HG03045 (cell line): Measurements from ENCODE around the gene MYOG.

Experiments used
- ATAC-seq: cut with Tn5 transposase; IDR thresholded peaks from one replicate; pipeline ENCODE4 v1.9.1; 2021; ENCODE audit warnings: mild to moderate bottlenecking, moderate library complexity; ENCODE audit not compliant: unreplicated experiment

MYOG gene

GRCh38 chr1:203091199-203091477 lies 5.3 kb upstream of the MYOG start:
- no peak for ATAC-seq

DNA sequence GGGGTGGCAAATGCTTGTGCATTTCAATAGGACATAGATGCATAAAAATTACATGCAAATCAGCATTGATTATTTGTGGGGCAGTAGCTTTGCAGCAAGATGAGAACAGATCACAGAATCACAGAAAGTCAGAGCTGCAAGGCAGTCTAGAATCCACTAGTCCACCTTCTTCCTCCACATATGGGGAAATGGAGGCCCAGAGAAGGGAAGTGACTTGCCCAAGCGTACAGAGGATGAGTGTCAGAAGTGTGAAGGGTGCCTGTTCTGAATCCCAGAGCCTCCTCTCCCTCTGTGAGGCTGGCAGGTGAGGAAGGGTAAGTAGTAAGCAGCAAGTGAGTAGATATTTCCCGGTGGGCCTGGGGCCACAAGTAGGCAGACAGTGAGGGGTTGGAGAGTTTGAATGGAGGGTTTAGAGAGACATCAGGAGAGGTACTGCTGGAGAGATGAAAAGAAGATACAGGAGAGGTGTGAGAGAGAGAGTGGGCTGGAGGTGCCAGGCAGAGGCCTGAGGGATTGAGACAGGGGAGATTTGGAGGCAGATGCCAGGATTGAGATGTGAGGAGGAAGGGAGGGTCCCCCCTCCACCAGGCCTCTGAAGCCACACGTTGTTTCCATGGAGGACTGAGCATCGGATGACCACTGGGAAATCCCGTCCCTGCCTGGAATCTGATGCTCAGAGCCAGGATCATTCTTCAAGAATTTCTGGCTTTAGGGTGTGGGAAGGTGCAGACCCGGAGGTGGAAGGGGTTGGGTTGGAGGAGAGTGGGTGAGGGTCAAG lies 4.8 kb upstream of the MYOG start:
- ATAC-seq, result no peak

- ATAC-seq, result no peak
Observed at GRCh38 chr1:203089651-203090045, 3.8 kb upstream of the MYOG start.

GRCh38 chr1:203089001-203089650 lies 3.3 kb upstream of the MYOG start:
- no peak for ATAC-seq

GRCh38 chr1:203088441-203088840 lies 2.6 kb upstream of the MYOG start:
- no peak for ATAC-seq

- ATAC-seq, result no peak
Observed at GRCh38 chr1:203086992-203087763, 1.4 kb upstream of the MYOG start.

- no peak for ATAC-seq
Observed at GRCh38 chr1:203084588-203085527, 954 bp downstream of the MYOG start.

- no peak for ATAC-seq
Observed at GRCh38 chr1:203083463-203083921, 2.3 kb downstream of the MYOG start.

- ATAC-seq, result no peak
Observed at GRCh38 chr1:203082571-203083462, 3.0 kb downstream of the MYOG start.

- ATAC-seq, result no peak
Observed at GRCh38 chr1:203082231-203082505, 3.6 kb downstream of the MYOG start.

- no peak for ATAC-seq
Observed at GRCh38 chr1:203081465-203082230, 4.2 kb downstream of the MYOG start.

DNA sequence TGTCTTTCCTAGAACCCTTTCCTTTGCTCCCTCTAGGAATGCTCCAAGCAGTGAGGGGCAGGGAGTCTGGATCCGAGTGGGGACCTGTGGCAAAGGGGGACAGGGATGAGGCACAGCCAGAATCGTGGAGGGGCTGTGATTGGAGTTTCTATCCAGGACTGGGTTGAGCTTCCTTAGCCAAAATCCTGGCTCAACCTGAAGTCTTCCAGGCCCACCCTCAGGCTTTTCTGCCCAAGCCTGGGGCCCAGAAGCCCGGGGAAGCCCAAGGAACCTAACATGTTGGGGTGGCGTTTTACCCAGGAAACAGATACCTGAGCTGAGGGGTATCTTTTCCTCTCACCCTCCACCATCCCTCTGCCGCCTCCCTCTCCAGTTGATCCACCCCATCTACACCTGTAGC lies 5.4 kb downstream of the MYOG start:
- no peak for ATAC-seq

DNA sequence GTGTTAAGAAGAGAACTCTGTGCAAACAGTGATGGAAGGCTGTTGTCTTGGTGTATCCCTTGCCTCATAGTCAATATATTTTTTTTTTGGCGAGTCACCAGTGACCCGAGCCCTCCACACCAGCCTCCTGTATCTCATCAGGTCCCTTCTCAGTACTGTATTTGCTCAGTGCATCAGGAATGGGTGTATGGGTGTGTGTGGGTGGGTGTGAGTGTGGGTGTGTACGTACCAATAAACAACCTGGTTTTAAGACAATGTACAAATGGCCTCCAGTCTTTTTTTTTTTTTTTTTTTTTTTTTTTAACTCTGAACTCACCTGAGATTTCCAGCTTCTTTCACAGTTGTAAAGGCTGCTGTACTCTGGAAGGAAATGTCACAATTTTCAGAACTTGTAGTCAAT lies 7.3 kb downstream of the MYOG start:
- ATAC-seq, result no peak

DNA sequence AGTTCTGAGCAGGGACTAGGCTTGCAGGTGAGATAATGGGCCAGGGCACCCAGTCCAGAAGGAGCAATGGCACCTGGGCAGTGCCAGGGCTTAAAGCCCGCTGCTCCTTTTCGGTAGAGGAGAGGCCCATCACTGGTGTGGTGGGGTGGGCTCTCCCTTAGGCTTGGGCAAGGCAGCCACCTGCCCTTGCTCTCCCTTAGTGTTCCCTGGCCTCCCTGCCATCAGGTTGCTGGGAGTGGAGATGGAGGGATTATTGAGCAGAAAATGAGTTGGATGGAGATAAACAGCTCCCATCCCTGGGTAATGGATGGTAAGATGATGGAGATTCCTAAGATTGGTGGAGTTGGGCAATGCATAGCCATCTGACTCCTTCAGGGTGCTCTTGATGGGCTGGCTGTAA lies 7.9 kb downstream of the MYOG start:
- ATAC-seq, result no peak

GRCh38 chr1:203077367-203077766 lies 8.4 kb downstream of the MYOG start:
- ATAC-seq, result no peak

- no peak for ATAC-seq
Observed at GRCh38 chr1:203076031-203076511, 9.7 kb downstream of the MYOG start.

DNA sequence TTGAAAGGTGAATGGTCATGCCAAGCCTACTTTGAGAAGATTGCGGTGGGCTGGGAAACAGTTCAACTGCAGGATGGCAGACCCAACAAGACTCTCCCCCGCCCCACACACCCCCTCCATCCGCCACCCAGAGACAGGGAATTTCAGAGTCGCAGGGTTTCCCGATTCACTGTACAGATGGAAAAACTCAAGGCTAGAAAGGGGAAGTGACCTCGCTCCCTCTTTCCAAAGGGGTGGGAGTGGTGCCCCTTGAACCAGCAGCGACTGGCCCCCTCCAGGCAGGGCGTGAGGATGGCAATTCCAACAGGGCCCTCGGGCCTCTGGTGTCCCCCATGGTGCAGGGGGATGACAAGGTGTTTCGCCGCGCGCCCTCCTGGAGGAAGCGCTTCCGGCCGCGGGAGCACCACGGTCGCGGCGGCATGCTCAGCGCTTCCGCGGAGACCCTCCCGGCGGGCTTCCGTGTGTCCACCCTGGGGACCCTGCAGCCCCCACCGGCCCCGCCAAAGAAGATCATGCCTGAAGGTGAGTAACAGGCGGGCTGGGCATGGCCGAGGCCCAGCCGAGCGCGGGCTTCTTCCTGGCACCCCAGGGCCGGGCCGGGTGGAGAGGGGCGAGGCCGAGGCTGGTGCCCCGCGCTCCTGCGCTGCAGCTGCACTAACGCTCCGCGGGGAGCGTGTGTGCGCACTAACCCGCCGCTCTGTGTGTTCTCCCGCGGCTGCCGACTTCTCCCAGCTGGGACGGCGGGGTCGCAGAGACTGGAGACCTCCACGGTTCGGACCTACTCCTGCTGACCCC lies 10.4 kb downstream of the MYOG start:
- no peak for ATAC-seq

DNA sequence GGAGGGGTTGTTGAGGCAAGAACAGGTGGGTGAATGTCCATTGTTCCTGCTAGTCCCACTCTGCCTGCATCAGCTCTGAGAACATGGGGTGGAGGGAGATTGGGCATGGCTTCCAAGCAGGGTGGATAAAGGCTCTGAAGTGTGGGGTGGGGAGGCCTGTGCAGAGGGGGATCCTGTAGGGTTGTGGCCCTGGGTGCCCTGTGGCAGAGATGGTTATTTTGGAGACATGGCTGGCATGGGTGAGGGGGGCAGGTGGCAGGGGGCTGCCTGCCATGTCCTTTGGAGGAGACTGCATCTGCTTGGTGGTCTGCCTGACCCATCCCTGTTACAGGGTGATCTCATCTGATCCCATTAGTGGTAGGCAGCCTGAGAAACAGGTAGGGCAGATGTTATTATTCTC lies 11.2 kb downstream of the MYOG start:
- ATAC-seq, result no peak
